ENCODE results near the gene RAB40AL. TPM values are rescaled to one million over a fixed set of nuclear protein-coding genes. Genes with fewer than 3 reads are reported as not detected.

The RAB40AL gene
- total and polyA plus RNA-seq, 2 of the 8 experiments (the other 6 are each of a cell fraction or from before 2014, with no cell fraction given), result 0.27 to 0.30 TPM

- Histone ChIP-seq H3K23me2 (ENCODE audit: low read depth, low read length) (no peaks in the 10 kb centered on the region), H3K36me3 (ENCODE audit: control insufficient read depth in 2 of 4, insufficient read depth in 4 of 4, low read length in 3 of 4) (no peaks in the 10 kb centered on the region), H4K91ac (replicated peaks; ENCODE audit: insufficient read length, low read length) (no peak overlapping the region), H3K27me3 (replicated peaks in 1 of 4; ENCODE audit: control insufficient read depth in 3 of 4, extremely low read depth in 1 of 4, insufficient read depth in 3 of 4, low read length in 3 of 4) (no peaks in the 10 kb centered on the region), H3K79me2 (ENCODE audit: control insufficient read depth in 1 of 2, insufficient read depth in 2 of 2, low read length in 2 of 2) (no peaks in the 10 kb centered on the region), H2BK120ac (replicated peaks; ENCODE audit: low read depth, low read length) (no peak overlapping the region), H2BK12ac (ENCODE audit: low read depth, low read length) (no peak overlapping the region), H3K4me1 (replicated peaks in 1 of 4; ENCODE audit: control insufficient read depth in 3 of 4, insufficient read depth in 4 of 4, low read length in 3 of 4) (no peaks in the 10 kb centered on the region), H4K20me1 (replicated peaks in 1 of 2; ENCODE audit: control insufficient read depth in 1 of 2, insufficient read depth in 2 of 2, low read length in 2 of 2) (no peaks in the 10 kb centered on the region), H3K56ac (replicated peaks; ENCODE audit: insufficient read length, low read depth, low read length) (no peak overlapping the region), H3K4me2 (ENCODE audit: insufficient read depth in 1 of 2, low read depth in 2 of 2, low read length in 2 of 2) (no peak overlapping the region), H3K14ac (ENCODE audit: insufficient read length) (no peak overlapping the region), H3K79me1 (ENCODE audit: low read depth, low read length) (no peaks in the 10 kb centered on the region), H2AK5ac (ENCODE audit: low read depth, low read length) (no peak overlapping the region), H3K4ac (replicated peaks; ENCODE audit: insufficient read length, low read depth, low read length) (no peak overlapping the region), H4K5ac (ENCODE audit: insufficient read length, low read depth, low read length) (no peak overlapping the region), H2BK20ac (ENCODE audit: low read length) (no peak overlapping the region), H3K18ac (ENCODE audit: extremely low read depth, low read length) (no peak overlapping the region), H2BK15ac (ENCODE audit: low read length) (no peak overlapping the region), H2AFZ (ENCODE audit: low read length) (no peak overlapping the region), H3K9ac (replicated peaks in 1 of 4; ENCODE audit: extremely low read depth in 1 of 4, low read depth in 3 of 4, low read length in 3 of 4) (no peak overlapping the region), H2BK5ac (ENCODE audit: low read depth, low read length) (no peak overlapping the region), H3K27ac (ENCODE audit: low read depth, low read length) (no peak overlapping the region), H3K9me3 (ENCODE audit: insufficient read depth in 2 of 2, low read depth in 1 of 2, low read length in 1 of 2) (no peaks in the 10 kb centered on the region), H3K4me3 (ENCODE audit: extremely low read depth in 1 of 4, insufficient read depth in 2 of 4, low read depth in 3 of 4, low read length in 4 of 4) (no peak overlapping the region), H3K23ac (ENCODE audit: insufficient read length) (no peak overlapping the region), H4K8ac (ENCODE audit: extremely low read depth, insufficient read depth, low read length) (no peak overlapping the region)
- DNase-seq (ENCODE audit: low read depth in 1 of 2, low spot score in 2 of 2) (no peak), FAIRE-seq (no peak)
- ChIA-PET CTCF (ENCODE audit: partially characterized antibody) (interaction anchor here (1.0 to 8.4 kb wide), 6 partner anchors 9 to 217 kb away, joined by 3 to 63 read pairs (median 4); no protein-coding TSS in a partner anchor), POLR2A (ENCODE audit: partially characterized antibody) (no interaction called here)
- 76% methylated on average over 3 of the region's 4 CpGs; no CpG with 5 or more reads in 1 of the 2 experiments for WGBS, 2 experiments (ENCODE audit: extremely low coverage in 1 of 2, insufficient coverage in 1 of 2, insufficient read length in 1 of 2, insufficient replicate concordance in 2 of 2, low coverage in 1 of 2, low lambda C conversion rate in 2 of 2, missing lambda C conversion rate in 1 of 2)
- no peak for TF ChIP-seq TBP (IDR thresholded peaks at IDR 0.05; ENCODE audit: low read depth, low read length)
- TF ChIP-seq EP300 (IDR thresholded peaks at IDR 0.05; ENCODE audit: borderline replicate concordance in 1 of 2, low read depth in 2 of 2, low read length in 2 of 2), result no peak
- TF ChIP-seq GTF2F1 (IDR thresholded peaks at IDR 0.05; ENCODE audit: borderline replicate concordance, low read depth, low read length), result no peak
- no peak for TF ChIP-seq SUZ12 (IDR thresholded peaks at IDR 0.05; ENCODE audit: low read length)
- no peak for TF ChIP-seq USF2 (IDR thresholded peaks at IDR 0.05; ENCODE audit: low read length)
- no peak for TF ChIP-seq SAP30 (IDR thresholded peaks at IDR 0.05; ENCODE audit: insufficient read depth, insufficient replicate concordance, low read length)
- TF ChIP-seq KDM1A (IDR thresholded peaks at IDR 0.05; ENCODE audit: borderline replicate concordance, low read length), result no peak
- TF ChIP-seq EZH2 (IDR thresholded peaks at IDR 0.05; ENCODE audit: low read depth, low read length, severe bottlenecking), result no peak
- TF ChIP-seq SIX5 (IDR thresholded peaks at IDR 0.05; ENCODE audit: low read depth, low read length), result no peak
- TF ChIP-seq HDAC2 (IDR thresholded peaks at IDR 0.05; ENCODE audit: borderline replicate concordance in 1 of 2, low read depth in 2 of 2, low read length in 2 of 2), result no peak
- no peak for TF ChIP-seq CHD1 (IDR thresholded peaks at IDR 0.05; ENCODE audit: low read depth, low read length)
- no peak for TF ChIP-seq PHF8 (conservative IDR thresholded peaks at IDR 0.05; ENCODE audit: low read depth, low read length)
- TF ChIP-seq POLR2AphosphoS5 (IDR thresholded peaks at IDR 0.05; ENCODE audit: low read depth, low read length), result no peak
Measured at GRCh38 chrX:102959471-102959870, 22.4 kb downstream of the RAB40AL start.

Data from H1 (cell line).